H1 (cell line): ENCODE results near the gene PREB. TPM values are rescaled to one million over a fixed set of nuclear protein-coding genes. Genes with fewer than 3 reads are reported as not detected.

ENCODE experiments used
- CTCF ChIA-PET: fragments of 300-600 bp; sonication (Branson Sonifier 250); formaldehyde crosslinking; loops from one replicate; lab custom pipeline; 2021; ENCODE audit not compliant: partially characterized antibody; lab: Charles Lee
- POLR2A ChIA-PET: fragments of 300-600 bp; sonication (Branson Sonifier 250); formaldehyde crosslinking; loops from one replicate; lab custom pipeline; 2021; ENCODE audit warnings: inconsistent platforms; ENCODE audit not compliant: partially characterized antibody; lab: Charles Lee
- DNase-seq, 2 experiments: peaks; one replicate each; pipeline versions ENCODE4 v3.0.0 to v3.0.0-alpha.2; 2010 to 2022; ENCODE audit warnings: low spot score in 2 of 2, low read depth in 1 of 2, mixed read lengths in 1 of 2
- FAIRE-seq: peaks from 2 replicates; lab custom pipeline; 2011; peaks lifted over from hg19 to GRCh38; lab: Jason Lieb, UNC
- H2AFZ ChIP-seq: 2 replicates; pipeline ENCODE4 v1.8.1; 2012; ENCODE audit warnings: low read length, inconsistent platforms
- H2AK5ac ChIP-seq: 2 replicates; pipeline ENCODE4 v1.6.1; 2013; ENCODE audit warnings: low read depth, low read length
- H2BK120ac ChIP-seq: replicated peaks from 2 replicates; pipeline ENCODE3; 2013; ENCODE audit warnings: low read depth, low read length, inconsistent platforms
- H2BK12ac ChIP-seq: 2 replicates; pipeline ENCODE4 v1.6.1; 2013; ENCODE audit warnings: low read depth, low read length
- H2BK15ac ChIP-seq: 2 replicates; pipeline ENCODE4 v1.6.1; 2013; ENCODE audit warnings: low read length
- H2BK20ac ChIP-seq: 2 replicates; pipeline ENCODE4 v1.6.1; 2013; ENCODE audit warnings: low read length
- H2BK5ac ChIP-seq: 2 replicates; pipeline ENCODE4 v1.6.1; 2013; ENCODE audit warnings: low read depth, low read length
- H3K14ac ChIP-seq: 2 replicates; pipeline ENCODE4 v1.6.1; 2013; ENCODE audit warnings: inconsistent platforms; ENCODE audit not compliant: insufficient read length
- H3K18ac ChIP-seq: 2 replicates; pipeline ENCODE4 v1.6.1; 2013; ENCODE audit warnings: low read length; ENCODE audit errors: extremely low read depth
- H3K23ac ChIP-seq: 2 replicates; pipeline ENCODE4 v1.6.1; 2013; ENCODE audit warnings: inconsistent platforms; ENCODE audit not compliant: insufficient read length
- H3K23me2 ChIP-seq: 2 replicates; pipeline ENCODE4 v1.6.1; 2013; ENCODE audit warnings: low read depth, low read length
- H3K27ac ChIP-seq: 2 replicates; pipeline ENCODE4 v1.6.1; 2011; ENCODE audit warnings: low read depth, low read length, inconsistent platforms
- H3K27me3 ChIP-seq, 4 experiments: replicated peaks in 1 of 4; 1 replicate in 1 of 4; 2 replicates in 3 of 4; pipeline versions ENCODE4 v1.6.1 to v1.8.1; 2011 to 2013; ENCODE audit warnings: low read length in 3 of 4, mild to moderate bottlenecking in 3 of 4, inconsistent platforms in 2 of 4, mixed read lengths in 2 of 4, moderate library complexity in 1 of 4; ENCODE audit not compliant: control insufficient read depth in 3 of 4, insufficient read depth in 3 of 4; ENCODE audit errors: extremely low read depth in 1 of 4
- H3K36me3 ChIP-seq, 4 experiments: 2 replicates each; pipeline versions ENCODE4 v1.6.1 to v1.8.1; 2011 to 2013; ENCODE audit warnings: mild to moderate bottlenecking in 4 of 4, low read length in 3 of 4, moderate library complexity in 2 of 4, control low read depth in 1 of 4, inconsistent platforms in 1 of 4; ENCODE audit not compliant: insufficient read depth in 4 of 4, control insufficient read depth in 2 of 4
- H3K4ac ChIP-seq: replicated peaks from 2 replicates; pipeline ENCODE3; 2013; ENCODE audit warnings: low read length, low read depth, mixed read lengths, inconsistent platforms; ENCODE audit not compliant: insufficient read length
- H3K4me1 ChIP-seq, 4 experiments: replicated peaks in 1 of 4; 1 replicate in 1 of 4; 2 replicates in 3 of 4; pipeline versions ENCODE4 v1.6.1 to v1.8.1; 2011 to 2013; ENCODE audit warnings: low read length in 3 of 4, inconsistent platforms in 2 of 4, mixed read lengths in 1 of 4; ENCODE audit not compliant: insufficient read depth in 4 of 4, control insufficient read depth in 3 of 4
- H3K4me2 ChIP-seq, 2 experiments: 2 replicates each; pipeline versions ENCODE4 v1.6.1 to v1.8.1; 2011 to 2013; ENCODE audit warnings: low read depth in 2 of 2, low read length in 2 of 2, control low read depth in 1 of 2, inconsistent platforms in 1 of 2, mild to moderate bottlenecking in 1 of 2; ENCODE audit not compliant: insufficient read depth in 1 of 2
- H3K4me3 ChIP-seq, 4 experiments: fragments of 200-600, 300-600 bp in 1 of 4; sonication (generic), shearing (Covaris generic), sonication (Bioruptor Twin) in 1 of 4; 2 replicates each; pipeline versions ENCODE4 v1.5.1 to v1.8.1; 2011 to 2016; ENCODE audit warnings: low read length in 4 of 4, low read depth in 3 of 4, control low read depth in 2 of 4, inconsistent platforms in 2 of 4, mild to moderate bottlenecking in 2 of 4, mixed read lengths in 1 of 4, moderate library complexity in 1 of 4; ENCODE audit not compliant: insufficient read depth in 2 of 4; ENCODE audit errors: extremely low read depth in 1 of 4
- H3K56ac ChIP-seq: replicated peaks from 2 replicates; pipeline ENCODE3; 2013; ENCODE audit warnings: low read depth, mild to moderate bottlenecking, mixed read lengths, low read length, inconsistent platforms; ENCODE audit not compliant: insufficient read length
- H3K79me1 ChIP-seq: 2 replicates; pipeline ENCODE4 v1.6.1; 2013; ENCODE audit warnings: low read depth, low read length, control low read depth
- H3K79me2 ChIP-seq, 2 experiments: 2 replicates each; pipeline versions ENCODE4 v1.6.1 to v1.8.1; 2012 to 2013; ENCODE audit warnings: low read length in 2 of 2, mild to moderate bottlenecking in 2 of 2, inconsistent platforms in 1 of 2; ENCODE audit not compliant: insufficient read depth in 2 of 2, control insufficient read depth in 1 of 2
- H3K9ac ChIP-seq, 4 experiments: replicated peaks in 1 of 4; 1 replicate in 1 of 4; 2 replicates in 3 of 4; pipeline versions ENCODE4 v1.6.1 to v1.8.1; 2011 to 2013; ENCODE audit warnings: low read depth in 3 of 4, low read length in 3 of 4, control low read depth in 2 of 4, mild to moderate bottlenecking in 2 of 4, moderate library complexity in 2 of 4, inconsistent platforms in 1 of 4; ENCODE audit errors: extremely low read depth in 1 of 4
- H3K9me3 ChIP-seq, 2 experiments: 2 replicates each; pipeline versions ENCODE4 v1.6.1 to v1.8.1; 2012 to 2013; ENCODE audit warnings: mild to moderate bottlenecking in 2 of 2, moderate library complexity in 2 of 2, control low read depth in 1 of 2, inconsistent platforms in 1 of 2, low read depth in 1 of 2, low read length in 1 of 2, mixed read lengths in 1 of 2; ENCODE audit not compliant: insufficient read depth in 2 of 2
- H4K20me1 ChIP-seq, 2 experiments: replicated peaks in 1 of 2; 2 replicates each; pipeline versions ENCODE3 to v1.8.1; 2011 to 2013; ENCODE audit warnings: inconsistent platforms in 2 of 2, low read length in 2 of 2, mild to moderate bottlenecking in 1 of 2; ENCODE audit not compliant: insufficient read depth in 2 of 2, control insufficient read depth in 1 of 2
- H4K5ac ChIP-seq: 2 replicates; pipeline ENCODE4 v1.6.1; 2013; ENCODE audit warnings: low read length, low read depth, mixed read lengths, inconsistent platforms; ENCODE audit not compliant: insufficient read length
- H4K8ac ChIP-seq: 2 replicates; pipeline ENCODE4 v1.8.0; 2013; ENCODE audit warnings: mild to moderate bottlenecking, moderate library complexity, low read length, inconsistent platforms; ENCODE audit not compliant: insufficient read depth; ENCODE audit errors: extremely low read depth
- H4K91ac ChIP-seq: replicated peaks from 2 replicates; pipeline ENCODE3; 2013; ENCODE audit warnings: low read length, mixed read lengths, inconsistent platforms; ENCODE audit not compliant: insufficient read length
- ATF3 ChIP-seq: IDR thresholded peaks from 2 replicates; pipeline ENCODE4 v1.6.1; 2011; ENCODE audit warnings: low read depth, mild to moderate bottlenecking, low read length; ENCODE audit not compliant: insufficient read depth
- WGBS, 2 experiments: shearing (Covaris generic) in 1 of 2; methylation state at CpG; one replicate each; pipeline versions ENCODE4 v1.1.6 to v1.1.7; 2013 to 2015; ENCODE audit warnings: low lambda C conversion rate in 2 of 2, mixed read lengths in 2 of 2, inconsistent platforms in 1 of 2, low coverage in 1 of 2, missing lambda C conversion rate in 1 of 2; ENCODE audit not compliant: insufficient replicate concordance in 2 of 2, insufficient coverage in 1 of 2, insufficient read length in 1 of 2; ENCODE audit errors: extremely low coverage in 1 of 2, missing lambda C conversion rate in 1 of 2; 5-methylcytosine and 5-hydroxymethylcytosine counted together
- polyA plus RNA-seq, 7 experiments: library from polyadenylated mRNA; depleted of rRNA in 3 of 7; stranded (reverse) in 5 of 7; unstranded in 2 of 7; fragments of >200 nt in 5 of 7; fragments of 200-250 nt in 2 of 7; gene quantifications; 1 replicate in 5 of 7; 2 replicates in 1 of 7; 4 replicates in 1 of 7; pipeline versions ENCODE4 v1.2.1 to v1.2.3, GENCODE V29; 2011 to 2013; ENCODE audit warnings: missing spikeins in 2 of 7, mixed read lengths in 2 of 7
- total RNA-seq: library from RNA; stranded (reverse); fragmentation: NEBNext Ultra II Directional; extraction: Animal tissue kit (Norgen Biotek cat#: 25700); gene quantifications from 2 replicates; pipeline ENCODE4 v1.2.1, GENCODE V29; 2021

Gene PREB
- total and polyA plus RNA-seq, 2 of the 8 experiments (the other 6 are each of a cell fraction or from before 2014, with no cell fraction given), result 54.1 to 72.2 TPM

GRCh38 chr2:27126252-27126710 is 8.2 kb downstream of the PREB start:
- Histone ChIP-seq H3K27me3 (peaks cover under 1 to 25% (median 18%) of the 10 kb centered on the region in 4 experiments), H3K36me3 (peaks cover 2 to 16% (median 10%) of the 10 kb centered on the region in 4 experiments; a peak in 6 of 8 replicates), H3K14ac (no peak overlapping the region), H4K20me1 (peaks cover 2 to 3% of the 10 kb centered on the region in 2 experiments), H3K9me3 (no peaks in the 10 kb centered on the region), H3K4me3 (no peak overlapping the region), H3K4me2 (no peak overlapping the region), H3K9ac (no peak overlapping the region), H3K23ac (no peak overlapping the region), H3K23me2 (peaks cover 5% of the 10 kb centered on the region), H3K79me1 (no peaks in the 10 kb centered on the region), H4K91ac (no peak overlapping the region), H3K4me1 (peaks cover 0 to 9% (median 5%) of the 10 kb centered on the region in 4 experiments; a peak in 6 of 7 replicates), H3K79me2 (no peaks in the 10 kb centered on the region), H2BK120ac (no peak overlapping the region), H3K27ac (no peak overlapping the region), H3K18ac (no peak overlapping the region), H2BK15ac (no peak overlapping the region), H2BK20ac (no peak overlapping the region), H2BK5ac (no peak overlapping the region), H4K8ac (no peak overlapping the region), H2AFZ (no peak overlapping the region), H2AK5ac (no peak overlapping the region), H4K5ac (no peak overlapping the region), H3K4ac (no peak overlapping the region), H2BK12ac (no peak overlapping the region; the same call in 1 of the 2 replicates), H3K56ac (no peak overlapping the region)
- POLR2A ChIA-PET, result interaction anchor here (0.6 to 1.6 kb wide), 9 partner anchors 8 to 131 kb away, joined by 3 to 5 read pairs (median 3); partner anchors contain the start of gene PREB
- no peak for DNase-seq
- FAIRE-seq, result no peak
- WGBS, 2 experiments, result 52% methylated on average over 5 of the region's 5 CpGs; no CpG with 5 or more reads in 1 of the 2 experiments
- CTCF ChIA-PET, result interaction anchor here (0.9 to 3.8 kb wide), 6 partner anchors 7 to 65 kb away, joined by 3 to 38 read pairs (median 4); partner anchors contain the start of gene PREB
- TF ChIP-seq ATF3, result no peak
